HG02840 (cell line): ENCODE data around the gene ZNF358.

ENCODE experiments used
- ATAC-seq: cut with Tn5 transposase; IDR thresholded peaks from one replicate; pipeline ENCODE4 v1.9.1; 2021; ENCODE audit warnings: mild to moderate bottlenecking, moderate library complexity, moderate number of reproducible peaks; ENCODE audit not compliant: unreplicated experiment, low FRiP score

The ZNF358 gene

DNA sequence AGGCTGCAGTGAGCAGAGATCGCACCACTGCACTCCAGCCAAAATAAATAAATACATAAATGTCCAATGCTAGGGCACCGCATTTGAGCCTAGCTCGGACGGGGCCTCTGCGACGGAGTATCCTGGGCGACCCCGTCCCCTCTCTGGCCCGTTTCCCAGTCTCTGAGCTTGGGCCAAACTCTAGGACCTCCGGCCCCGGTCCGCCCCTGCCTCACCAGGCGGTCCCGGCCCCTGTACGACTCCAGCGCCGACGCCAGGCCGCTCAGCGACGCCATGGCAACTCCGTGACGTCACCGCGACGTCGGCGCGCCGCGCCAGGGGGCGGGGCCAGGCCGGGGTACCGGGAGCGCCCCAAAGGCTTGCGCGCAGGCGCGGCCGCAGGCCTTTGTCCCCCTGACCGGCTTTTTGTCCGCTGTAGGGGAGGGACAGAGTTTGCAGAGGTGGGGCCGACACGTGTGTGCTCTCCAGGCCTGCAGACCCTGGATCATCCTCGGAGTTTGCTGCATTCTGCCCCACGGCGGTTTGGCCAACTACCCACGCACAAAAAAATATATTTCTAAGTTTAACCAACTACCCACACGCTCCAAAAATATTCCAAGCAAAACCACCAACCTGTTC, 27.1 kb upstream of the ZNF358 start, which contains the start of gene PEX11G:
TSS of gene PEX11G (minus strand) at position 300 of the 618 bp plus-strand sequence. CDS start at position 275, 25 bp downstream.
- peak; percentile 63 for ATAC-seq

DNA sequence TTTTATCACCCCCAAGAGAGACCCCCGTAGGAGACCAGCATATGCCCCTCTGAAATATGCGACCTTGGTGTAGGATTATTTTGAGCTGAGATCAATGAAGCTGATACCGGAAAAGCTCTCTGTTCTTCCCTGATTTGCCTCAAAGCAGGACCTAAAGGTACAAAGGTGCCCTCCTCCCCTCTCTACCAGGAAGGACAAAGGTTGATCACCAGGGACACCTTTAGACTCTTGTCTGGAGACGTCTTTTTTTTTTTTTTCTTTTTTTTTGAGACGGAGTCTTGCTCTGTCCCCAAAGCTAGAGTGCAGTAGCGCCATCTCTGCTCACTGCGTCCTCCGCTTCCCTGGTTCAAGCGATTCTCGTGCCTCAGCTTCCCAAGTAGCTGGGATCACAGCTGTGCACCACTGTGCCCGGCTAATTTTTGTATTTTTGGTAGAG, 26.3 kb upstream of the ZNF358 start:
- ATAC-seq = no peak

DNA sequence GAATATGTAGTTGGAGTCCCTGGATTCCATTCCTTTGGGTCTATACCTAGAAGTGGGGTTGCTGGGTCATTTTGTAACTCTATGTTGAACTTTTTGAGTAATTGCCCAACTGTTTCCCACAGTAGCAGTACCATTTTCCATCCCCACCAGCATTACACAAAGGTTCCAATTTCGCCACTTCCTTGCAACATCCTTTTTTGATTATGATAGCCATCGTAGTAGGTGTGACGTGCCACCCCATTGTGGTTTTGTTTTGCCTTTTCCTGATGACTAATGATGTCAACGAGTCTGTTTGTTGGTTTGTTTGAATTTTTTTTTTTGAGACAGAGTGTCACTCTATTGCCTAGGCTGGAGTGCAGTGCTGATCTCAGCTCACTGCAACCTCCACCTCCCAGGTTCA, 23.8 kb upstream of the ZNF358 start:
- no peak for ATAC-seq

DNA sequence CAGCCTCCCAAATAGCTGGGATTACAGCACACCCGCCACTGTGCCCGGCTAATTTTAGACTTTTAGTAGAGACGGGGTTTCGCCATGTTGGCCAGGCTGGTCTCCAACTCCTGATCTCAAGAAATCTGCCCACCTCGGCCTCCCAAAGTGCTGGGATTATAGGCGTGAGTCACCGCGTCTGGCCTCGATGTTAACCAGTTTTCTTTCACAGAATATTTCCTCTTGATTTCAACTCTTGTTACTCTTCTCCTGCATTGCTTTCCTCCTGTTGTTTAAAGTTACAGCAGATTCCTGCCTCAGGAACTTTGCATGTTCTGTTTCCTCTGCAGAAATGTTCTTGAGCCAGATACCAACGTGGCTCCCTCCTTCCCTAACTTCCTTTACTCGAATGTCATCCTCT, 23.3 kb upstream of the ZNF358 start:
- ATAC-seq = no peak

DNA sequence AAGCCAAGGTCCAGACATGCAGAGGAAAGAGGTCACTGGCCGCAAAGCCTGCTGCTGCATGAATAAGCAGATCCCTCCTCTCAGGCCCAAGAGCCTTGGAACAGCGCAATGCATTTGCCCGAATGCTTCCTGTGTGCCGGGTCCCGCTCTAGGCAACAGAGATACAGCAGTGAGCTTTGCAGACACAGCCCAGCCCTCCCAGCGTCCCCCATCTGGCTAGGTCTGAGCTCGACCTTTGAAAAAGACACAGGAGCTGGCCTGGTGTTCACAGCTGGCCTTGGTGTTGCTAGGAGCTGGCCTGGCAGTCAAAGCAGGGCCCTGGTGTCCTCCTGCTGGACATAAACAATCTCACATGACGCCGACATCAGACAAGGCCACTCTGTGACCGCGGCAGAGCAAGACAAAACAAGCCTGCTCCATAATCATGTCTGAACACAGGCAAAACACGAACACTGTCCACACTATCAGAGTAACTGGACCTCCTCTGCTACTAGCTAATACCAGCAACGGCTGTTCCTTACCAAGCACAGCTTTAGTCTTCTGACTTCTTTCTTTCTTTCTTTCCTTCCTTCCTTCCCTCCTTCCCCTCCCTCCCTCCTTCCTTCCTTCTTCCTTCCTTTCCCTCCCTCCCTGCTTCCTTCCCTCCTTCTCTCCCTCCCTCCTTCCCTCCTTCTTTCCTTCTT, 21.3 kb upstream of the ZNF358 start:
- no peak for ATAC-seq

DNA sequence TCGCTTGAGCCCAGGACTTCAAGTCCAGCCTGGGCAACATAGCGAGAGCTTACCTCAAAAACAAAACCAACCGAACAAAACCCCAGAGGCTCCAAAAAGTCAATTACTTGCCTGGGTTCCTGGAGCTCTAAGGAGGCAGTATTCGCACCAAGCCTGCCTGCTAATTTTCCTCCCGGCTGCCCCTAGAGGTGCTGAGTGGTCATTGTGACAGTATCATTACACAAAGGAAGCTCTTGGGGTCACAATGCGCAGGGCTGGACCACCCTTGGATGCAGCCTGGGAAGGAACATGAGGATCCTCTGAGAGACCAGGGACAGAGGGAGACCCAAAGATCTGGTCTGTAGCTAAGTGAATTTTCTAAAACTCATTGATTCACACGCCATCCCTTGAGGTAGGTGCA, 18.6 kb upstream of the ZNF358 start:
- no peak for ATAC-seq

DNA sequence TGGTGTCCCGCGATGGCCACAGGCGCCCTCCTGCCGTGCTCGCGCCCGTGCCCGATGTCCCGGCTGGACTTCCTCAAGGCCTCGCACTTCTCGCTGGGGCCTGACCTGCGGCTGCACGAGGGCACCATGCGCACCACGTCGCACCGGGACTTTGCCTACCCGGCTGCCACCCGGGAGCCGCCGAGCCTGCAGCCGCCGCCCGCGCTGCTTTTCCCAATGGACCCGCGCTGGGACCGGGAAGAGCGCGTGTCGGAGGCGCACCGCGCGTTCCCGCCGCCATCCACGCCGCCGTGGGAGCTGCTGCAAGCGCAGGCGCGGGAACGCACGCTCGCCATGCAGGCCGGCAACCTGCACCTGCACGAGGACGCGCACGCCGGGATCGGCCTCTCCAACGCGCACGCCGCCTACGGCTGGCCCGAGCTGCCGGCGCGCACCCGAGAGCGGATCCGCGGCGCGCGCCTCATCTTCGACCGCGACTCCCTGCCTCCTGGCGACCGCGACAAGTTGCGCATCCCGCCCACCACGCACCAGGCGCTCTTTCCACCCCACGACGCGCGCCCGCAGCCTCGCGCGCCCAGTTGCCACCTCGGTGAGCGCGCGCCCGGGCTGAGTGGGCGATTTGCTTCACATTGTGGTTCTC, 15.0 kb upstream of the ZNF358 start:
- ATAC-seq = no peak

DNA sequence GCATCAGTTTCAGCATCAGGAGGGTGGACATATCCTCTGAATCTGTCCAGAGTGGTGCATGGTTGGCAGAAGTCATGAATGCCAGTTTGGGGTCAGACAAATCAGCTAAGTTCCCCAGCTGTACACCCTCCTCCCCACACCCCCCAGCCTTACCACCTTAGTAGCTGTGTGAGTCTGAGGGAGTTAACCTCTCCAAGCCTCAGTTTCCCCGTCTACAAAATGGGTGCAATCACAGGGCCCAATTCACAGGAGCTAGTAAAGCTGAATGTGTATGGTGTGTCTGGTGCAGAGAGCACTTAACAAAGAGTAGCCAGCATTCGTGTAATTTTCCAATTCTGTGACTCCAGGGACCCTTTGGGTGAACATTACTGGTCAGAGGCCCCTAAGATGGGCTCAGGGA, 13.4 kb upstream of the ZNF358 start:
- ATAC-seq = no peak

DNA sequence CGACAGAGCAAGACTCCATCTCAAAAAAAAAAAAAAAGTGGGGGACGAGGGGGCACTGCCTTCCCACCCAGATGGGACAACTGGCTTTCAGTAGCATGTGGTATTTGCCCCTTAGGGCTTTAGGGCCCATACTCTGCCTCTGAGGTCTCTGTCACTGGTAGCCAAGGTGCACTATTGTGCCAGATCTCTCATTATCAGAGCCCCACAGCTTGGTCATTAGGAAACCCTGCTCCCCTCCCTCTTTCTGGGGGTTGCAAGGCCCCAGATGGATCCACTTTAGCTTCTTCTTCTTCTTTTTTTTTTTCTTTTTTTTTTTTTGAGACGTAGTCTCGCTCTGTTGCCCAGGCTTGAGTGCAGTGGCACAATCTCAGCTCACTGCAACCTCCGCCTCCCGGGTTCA, 11.2 kb upstream of the ZNF358 start:
- no peak for ATAC-seq

DNA sequence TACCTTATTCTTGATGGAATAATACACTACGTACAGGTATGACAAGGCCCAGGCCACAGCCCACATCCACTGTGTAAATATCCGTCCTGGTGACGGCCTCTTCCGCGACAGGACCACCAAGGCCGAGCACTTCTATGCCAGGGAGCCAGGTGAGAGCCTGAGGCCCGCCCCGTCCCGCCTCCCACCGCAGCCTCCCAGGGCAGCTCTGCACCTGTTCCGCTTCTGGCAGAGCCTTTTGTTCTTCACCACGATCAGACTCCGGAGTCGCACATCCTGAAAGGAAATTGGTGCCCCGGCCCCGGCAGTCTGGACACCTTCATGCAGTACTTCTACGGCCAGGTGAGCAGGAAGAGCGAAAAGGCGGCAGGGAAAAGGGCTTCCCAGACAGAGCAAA, 10.6 kb upstream of the ZNF358 start:
- no peak for ATAC-seq

DNA sequence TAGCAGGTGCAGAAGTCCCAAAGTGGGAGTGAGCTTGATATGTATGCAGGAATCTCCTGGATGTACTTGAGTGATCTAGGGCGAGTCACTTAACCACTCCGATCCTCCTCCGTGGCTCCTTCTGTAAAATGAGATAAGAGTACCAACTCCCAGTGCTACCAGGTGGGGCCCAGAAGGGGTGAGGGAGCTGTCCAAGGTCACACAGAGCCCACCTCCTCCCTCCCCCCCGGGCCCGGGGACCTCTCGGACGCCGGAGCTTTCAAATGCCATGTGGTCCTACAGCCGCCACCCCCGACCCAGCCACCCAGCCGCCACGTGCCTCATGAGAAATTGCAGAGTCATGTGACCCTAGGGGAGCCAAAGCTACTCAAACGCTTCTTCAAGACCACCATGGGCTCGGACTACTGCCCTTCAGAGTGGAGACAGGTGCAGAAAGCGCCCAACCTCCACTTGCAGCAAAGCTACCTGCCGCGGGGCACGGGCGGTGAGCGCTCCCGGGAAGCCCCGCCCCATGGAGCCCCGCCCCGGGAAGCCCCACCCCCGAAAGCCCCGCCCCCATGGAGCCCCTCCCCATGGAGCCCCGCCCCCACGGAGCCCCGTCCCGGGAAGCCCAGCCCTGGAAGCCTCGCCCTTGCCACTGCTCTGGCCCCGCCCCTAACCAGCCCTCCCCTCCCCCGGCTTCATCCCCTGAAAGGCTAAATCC, 10.1 kb upstream of the ZNF358 start:
- no peak for ATAC-seq

DNA sequence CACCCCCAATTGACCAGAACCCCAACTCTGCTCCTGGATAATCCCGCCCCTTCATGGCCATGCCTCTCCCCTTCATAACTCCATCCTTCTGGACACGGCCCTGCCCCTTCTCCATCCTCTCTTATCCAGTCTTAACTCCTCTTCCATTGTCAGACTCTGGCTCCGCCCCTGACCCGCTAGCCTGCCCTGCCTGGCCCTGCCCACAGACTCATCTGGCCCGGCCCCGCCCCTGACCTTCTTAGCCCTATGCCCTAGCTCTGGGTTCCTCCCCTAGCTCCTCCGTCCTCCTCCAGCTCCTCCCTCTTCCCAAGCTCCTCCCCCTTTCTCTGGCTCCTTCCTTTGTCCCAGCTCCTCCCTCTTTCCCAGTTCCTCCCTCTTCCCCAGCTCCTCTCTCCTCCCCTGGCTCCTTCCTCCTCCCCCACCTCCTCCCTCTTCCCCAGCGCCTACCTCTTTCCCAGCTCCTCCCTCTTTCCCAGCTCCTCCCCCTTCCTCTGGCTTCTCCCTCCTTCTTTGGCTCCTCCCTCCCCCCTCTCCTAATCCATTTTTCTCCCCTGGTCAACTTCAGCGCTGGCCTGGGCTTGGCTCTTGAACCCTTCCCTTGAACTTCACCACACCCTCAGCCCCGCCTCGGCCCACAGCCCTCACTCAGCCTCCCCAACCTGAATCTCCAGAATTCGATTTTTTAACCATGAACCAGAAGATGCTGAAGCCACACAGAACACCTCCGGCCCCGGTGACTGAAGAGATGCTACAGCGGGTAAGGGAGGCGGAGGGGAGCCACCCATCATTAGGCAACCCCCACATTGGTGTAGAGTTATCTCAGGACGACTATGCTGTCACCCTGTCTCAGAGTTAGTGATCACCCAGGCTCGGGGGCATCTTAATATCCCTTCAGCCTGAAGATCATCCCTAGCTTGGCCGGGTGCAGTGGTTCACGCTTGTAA, 9.2 kb upstream of the ZNF358 start:
- no peak for ATAC-seq

DNA sequence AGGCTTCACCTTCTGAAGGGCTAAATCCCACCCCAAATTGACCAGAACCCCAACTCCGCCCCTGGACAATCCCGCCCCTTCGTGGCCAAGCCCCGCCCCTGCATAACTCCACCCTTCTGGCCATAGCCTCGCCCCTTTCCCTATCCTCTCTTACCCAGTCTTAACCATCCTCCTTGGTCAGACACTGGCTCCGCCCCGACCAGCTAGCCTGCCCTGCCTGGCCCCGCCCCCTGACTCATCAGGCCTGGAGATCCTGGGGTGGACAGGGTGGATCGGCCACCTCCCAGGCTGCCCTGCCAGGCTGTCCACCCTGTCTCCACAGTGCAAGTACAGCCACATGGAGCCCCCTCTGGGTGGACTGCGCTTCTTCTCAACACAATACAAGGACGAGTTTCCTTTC, 8.0 kb upstream of the ZNF358 start:
- ATAC-seq = no peak

DNA sequence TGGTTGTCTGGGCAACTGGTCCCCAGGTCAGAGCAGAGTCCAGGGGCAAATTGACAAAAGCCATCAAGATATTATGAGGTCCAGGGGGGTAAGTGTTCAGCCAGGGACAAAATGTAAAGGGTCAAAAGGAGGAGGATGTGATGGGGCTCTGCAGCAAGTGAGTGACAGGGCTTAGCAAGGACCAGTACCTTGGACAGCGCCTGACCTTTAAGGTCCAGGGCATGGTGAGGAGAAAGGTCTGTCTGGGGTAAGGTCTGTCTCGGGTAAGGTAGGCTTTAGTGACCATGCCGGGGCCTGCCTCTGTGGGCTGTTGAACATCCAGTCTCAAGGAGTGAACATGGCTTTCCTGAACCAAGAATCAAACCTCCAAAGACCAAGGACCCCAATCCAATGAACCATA, 6.3 kb upstream of the ZNF358 start:
- no peak for ATAC-seq

DNA sequence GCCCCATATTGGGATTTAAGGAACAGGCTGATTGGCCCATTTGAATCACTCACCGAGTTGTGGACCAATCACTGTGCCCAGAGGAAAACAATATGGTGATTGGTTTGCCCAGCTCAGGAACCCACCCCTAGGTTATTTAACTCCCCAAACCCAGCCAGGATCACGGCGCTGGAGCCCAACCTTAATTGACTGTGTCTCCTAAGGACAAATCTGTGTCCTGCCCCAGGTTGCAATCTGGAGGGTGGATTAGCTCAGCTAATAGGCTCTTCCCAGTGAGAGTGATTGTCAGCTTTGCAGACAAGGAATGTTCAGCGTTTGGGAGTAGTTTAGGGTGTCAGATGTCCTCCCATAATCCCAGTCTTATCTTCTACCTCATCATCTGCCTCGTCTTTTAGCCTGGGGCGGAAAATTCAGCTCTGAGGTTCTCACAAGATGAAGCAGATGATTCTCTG, 3.5 kb upstream of the ZNF358 start:
- no peak for ATAC-seq

DNA sequence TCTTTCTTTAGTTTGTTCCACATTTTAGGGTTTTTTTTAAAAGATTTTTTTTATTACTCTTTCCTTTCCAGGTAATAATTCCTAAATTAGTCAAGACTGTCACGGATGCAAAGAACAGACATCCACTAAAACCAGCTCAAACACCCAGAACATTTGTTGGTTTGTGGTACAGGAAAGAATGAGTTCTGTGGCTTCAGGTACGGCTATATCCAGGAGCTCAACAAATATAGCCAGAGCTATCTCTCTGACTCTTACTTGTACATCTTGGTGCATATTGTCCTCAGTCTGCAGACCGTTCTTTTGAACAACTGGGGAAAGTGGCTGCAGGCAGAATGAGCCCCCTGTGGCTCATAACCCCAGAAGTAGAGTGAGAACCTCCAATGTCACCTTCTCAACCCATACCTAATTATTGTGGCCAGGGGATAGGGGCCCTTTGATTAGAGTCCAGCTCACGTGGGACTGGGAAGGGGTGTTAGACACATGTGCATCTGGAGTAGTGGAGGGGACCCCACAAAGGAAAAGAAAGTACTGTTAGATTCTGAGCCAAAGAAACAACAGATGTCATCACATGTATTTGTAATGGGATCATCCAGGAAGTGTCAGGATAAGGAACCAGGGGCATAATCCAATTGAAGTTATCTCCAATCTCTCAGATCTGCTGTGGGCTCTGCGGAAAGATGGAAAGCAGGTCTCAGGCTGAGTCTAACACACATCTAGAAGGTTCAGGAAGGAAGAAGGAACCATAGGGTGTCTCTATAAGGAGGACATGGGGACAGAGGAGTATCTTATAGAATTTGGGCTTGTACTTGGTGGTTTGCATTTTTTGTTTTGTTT, 1.9 kb upstream of the ZNF358 start:
- no peak for ATAC-seq

DNA sequence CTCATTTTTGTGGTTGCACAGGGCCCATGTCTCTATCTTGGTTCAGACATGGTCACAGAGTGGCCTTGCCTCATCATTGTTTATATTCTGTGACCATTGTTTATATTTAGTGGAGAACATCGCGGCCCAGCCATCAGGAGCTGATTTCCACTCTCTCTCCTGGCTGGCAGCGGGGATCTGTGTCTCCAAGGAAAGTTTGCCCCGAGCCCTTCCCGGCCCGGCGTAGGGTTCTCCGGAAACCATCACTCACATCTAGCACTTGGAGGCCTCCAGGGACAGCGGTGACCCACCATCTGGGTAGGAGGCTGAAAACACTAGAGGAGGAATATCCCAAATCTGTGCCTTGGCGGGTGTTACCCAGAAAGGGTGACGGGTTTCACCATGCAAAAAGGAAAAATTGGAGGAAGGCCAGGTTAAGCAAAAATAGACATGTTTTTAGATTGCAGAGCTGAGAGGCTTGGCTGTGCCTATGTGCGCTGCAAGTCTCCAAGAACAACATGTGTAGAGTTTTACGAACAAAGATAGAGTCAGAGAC, 726 bp upstream of the ZNF358 start:
- no peak for ATAC-seq

DNA sequence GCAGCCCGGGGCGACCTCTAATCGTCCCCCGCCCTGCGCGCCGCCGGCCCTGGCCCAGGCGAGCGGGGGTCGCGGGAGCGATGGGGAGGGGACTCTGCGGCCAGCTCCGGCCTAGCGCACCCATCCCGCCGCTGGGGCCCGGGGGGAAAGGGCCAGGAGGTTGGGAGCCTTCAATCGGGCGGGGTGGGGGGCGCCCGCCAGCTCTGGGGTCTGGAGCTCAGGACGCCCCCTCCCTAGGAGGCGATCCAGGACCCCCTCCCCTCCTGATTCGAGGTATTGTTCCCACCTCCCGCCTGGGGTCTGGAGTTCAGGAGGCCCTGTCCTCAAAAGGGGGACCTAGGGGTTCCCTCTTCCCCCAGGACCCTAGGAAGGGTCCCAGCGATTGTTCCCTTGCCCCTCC, 430 bp downstream of the ZNF358 start:
- ATAC-seq = no peak

DNA sequence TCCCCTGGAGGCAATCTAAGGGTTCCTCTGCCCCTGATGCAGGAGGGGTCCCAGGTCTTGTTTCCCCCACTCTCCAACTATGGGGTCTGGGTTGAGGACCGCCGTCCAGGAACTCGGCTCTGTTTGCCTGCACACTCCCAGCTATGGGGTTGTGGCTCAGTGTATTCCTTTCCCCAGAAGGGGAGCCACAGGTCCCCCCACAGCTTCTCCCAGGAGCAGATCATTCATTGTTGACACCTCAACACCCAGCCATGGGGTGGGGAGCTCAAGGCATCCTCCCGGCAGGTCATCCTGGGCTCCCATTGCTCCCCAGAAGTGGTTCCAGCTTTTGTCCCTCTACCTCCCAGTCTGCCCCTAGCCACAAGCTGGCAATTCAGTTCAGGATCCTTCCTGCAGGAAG, 975 bp downstream of the ZNF358 start:
- no peak for ATAC-seq
